HG02852 (cell line): ENCODE data around the gene PLB1.

Source experiments
- ATAC-seq: cut with Tn5 transposase; IDR thresholded peaks from one replicate; pipeline ENCODE4 v1.9.1; 2021; ENCODE audit warnings: mild to moderate bottlenecking, moderate library complexity; ENCODE audit not compliant: unreplicated experiment

The PLB1 gene

GRCh38 chr2:28495551-28496250, at the start of gene PLB1:
Gene PLB1 (plus strand): TSS chr2:28496060. CDS start chr2:28496115, 55 bp downstream.
- ATAC-seq, result no peak

- ATAC-seq, result no peak
Measured at GRCh38 chr2:28446531-28446930, 49.3 kb upstream of the PLB1 start.

GRCh38 chr2:28447086-28447485, 48.8 kb upstream of the PLB1 start:
- ATAC-seq, result no peak

- no peak for ATAC-seq
Measured at GRCh38 chr2:28447943-28448792, 47.7 kb upstream of the PLB1 start.

- ATAC-seq, result no peak
Measured at GRCh38 chr2:28448793-28449100, 47.1 kb upstream of the PLB1 start.

GRCh38 chr2:28449126-28449487, 46.8 kb upstream of the PLB1 start:
- ATAC-seq, result no peak

- no peak for ATAC-seq
Measured at GRCh38 chr2:28449488-28450395, 46.1 kb upstream of the PLB1 start.

- no peak for ATAC-seq
Measured at GRCh38 chr2:28450901-28451565, 44.8 kb upstream of the PLB1 start.

GRCh38 chr2:28451793-28452533, 43.9 kb upstream of the PLB1 start:
- no peak for ATAC-seq

GRCh38 chr2:28452534-28453081, 43.3 kb upstream of the PLB1 start:
- ATAC-seq, result no peak

- no peak for ATAC-seq
Measured at GRCh38 chr2:28453396-28453795, 42.5 kb upstream of the PLB1 start.

- ATAC-seq, result no peak
Measured at GRCh38 chr2:28454016-28454930, 41.6 kb upstream of the PLB1 start.

GRCh38 chr2:28457237-28457636, 38.6 kb upstream of the PLB1 start:
- ATAC-seq, result no peak

- ATAC-seq, result no peak
Measured at GRCh38 chr2:28461056-28461455, 34.8 kb upstream of the PLB1 start.

GRCh38 chr2:28462122-28462521, 33.7 kb upstream of the PLB1 start:
- no peak for ATAC-seq

- no peak for ATAC-seq
Measured at GRCh38 chr2:28463211-28463816, 32.5 kb upstream of the PLB1 start.

- ATAC-seq, result no peak
Measured at GRCh38 chr2:28463893-28464292, 32.0 kb upstream of the PLB1 start.

GRCh38 chr2:28465148-28465885, 30.5 kb upstream of the PLB1 start:
- ATAC-seq, result no peak
